ENCODE results near the gene UBE2J2. TPM values are rescaled to one million over a fixed set of nuclear protein-coding genes. Genes with fewer than 3 reads are reported as not detected.

UBE2J2 gene
- total RNA-seq, 1 experiment from 2014 or later, result 121 TPM

DNA sequence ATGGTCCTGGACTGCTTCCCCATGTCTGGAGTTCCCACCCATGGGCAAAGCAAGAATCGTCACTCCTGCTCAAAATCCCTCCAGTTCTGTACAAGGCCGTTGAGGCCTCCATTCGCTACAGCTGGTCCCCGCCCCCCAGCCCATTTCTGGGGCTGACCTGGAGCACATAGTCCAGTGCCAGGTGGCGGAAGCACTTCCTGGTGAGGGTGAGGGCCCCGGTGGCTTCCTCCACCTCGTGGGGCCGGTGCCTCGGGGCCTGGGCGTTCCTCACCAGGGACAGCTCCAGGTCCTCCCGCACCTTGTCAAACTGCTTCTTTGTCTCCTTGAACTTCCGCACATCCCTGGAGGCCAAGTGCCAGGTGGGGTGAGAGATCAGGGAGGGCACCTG lies 26.7 kb upstream of the UBE2J2 start:
- in situ Hi-C loops (cut with HindIII; ENCODE audit: low pct_unique_long_range_greater_than_20kb, low sequenced_read_pairs), result no loop called here

DNA sequence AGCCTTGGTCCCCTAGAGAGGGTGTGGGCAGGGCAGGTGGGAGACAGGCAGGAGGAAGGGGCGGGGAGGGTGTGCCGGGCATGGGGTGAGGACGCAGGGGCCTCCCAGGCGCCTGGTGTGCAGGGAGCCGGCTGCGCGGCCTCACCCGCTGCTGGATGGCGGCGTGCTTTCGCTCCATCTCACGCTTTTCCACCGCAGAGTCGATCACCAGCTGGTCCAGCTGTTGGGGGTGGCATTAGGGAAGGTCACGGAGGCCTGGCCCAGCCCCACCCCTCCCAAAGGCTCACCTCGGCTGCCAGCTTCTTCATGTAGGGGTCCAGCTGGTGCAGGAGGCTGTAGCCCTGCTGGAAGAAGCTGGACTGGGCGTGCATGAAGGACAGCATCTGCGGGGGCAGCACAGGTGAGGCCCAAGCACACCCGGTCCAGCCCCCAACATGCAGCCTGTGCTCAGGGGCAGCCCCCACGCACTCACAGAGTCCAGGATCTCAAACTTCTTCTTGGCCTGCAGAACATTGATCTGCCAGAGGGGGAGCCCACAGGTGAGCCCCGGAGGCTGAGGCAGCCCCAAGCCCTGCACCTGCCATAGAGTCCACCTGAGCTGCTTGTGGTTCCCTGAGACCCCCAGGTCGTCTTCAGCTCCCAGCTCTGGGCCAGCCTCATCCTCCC lies 26.2 kb upstream of the UBE2J2 start:
- no peak for DNase-seq (ENCODE audit: low read depth)
- in situ Hi-C loops (cut with HindIII; ENCODE audit: low pct_unique_long_range_greater_than_20kb, low sequenced_read_pairs), result no loop called here

More for the DNA sequence above, 26.7 kb upstream of the UBE2J2 start:
- no peak for DNase-seq (ENCODE audit: low read depth)

DNA sequence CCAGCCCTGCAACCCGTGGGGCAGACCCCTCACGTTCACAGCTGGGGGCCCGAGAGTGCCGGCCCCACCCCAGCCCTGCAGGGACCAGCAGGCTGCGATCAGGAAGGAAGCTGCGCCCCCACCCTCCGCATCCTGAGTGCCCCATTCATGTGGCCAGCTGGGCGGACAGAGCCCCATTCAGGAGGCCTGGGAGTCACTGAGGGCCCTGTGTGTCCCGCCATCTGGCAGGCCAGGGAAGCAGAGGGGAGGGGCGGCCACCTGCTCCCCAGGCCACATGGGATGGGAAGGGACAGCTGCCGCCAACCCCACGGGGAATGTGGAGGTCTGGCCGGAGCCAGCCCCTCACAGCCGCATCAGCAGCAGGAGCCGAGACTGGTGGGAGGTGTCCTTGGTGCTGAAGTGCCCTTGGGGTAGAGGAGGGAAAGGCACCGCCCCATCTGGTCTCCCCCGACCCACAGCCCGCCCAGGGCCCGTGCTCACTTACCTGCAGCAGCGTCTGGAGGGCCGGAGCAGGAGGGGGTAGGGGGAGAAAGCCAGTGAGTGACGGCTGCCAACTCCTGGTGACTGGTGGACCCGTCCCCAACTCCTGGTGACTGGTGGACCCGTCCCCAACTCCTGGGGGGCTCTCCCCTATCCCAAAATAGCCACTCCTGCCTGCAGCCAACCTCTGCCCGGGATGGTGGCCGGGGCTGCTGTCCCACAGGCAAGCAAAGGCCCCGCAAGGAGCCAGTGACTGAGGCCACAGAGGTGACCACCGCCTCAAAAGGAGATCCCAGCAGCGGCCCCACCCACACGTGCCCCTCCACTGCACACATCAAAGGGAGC lies 25.4 kb upstream of the UBE2J2 start:
- in situ Hi-C loops (cut with HindIII; ENCODE audit: low pct_unique_long_range_greater_than_20kb, low sequenced_read_pairs), result no loop called here
- DNase-seq (ENCODE audit: low read depth), result no peak

DNA sequence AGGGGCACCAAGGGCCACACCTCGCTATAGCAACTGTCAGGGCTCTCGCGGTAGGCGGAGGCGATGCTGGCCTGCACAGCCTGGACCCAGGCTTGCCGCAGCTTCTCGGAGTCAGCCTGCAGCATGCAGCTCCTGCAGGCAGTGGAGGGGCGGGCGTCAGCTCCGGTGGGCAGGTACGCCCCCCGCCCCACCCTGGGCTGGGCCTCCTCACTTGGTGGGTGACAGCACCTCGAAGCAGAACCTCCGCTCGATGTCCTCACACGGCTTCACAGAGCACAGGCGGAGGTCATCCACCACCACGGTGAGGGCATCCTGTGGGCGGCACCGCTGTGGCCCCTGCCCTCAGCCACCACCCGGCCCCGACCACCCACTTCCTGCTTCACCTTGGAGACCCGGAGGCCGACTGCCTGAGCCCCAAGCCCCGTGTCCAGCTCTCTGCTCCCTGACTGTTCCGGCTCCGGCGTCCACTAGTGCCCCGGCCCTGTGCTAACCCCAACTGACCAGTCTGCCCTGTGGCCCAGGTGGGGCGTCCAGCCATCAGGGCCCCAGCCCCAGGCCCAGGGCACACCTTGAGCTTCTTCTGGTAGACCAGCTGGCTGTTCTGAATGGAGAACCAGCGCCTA lies 24.3 kb upstream of the UBE2J2 start:
- in situ Hi-C loops (cut with HindIII; ENCODE audit: low pct_unique_long_range_greater_than_20kb, low sequenced_read_pairs), result no loop called here
- DNase-seq (ENCODE audit: low read depth), result no peak

DNA sequence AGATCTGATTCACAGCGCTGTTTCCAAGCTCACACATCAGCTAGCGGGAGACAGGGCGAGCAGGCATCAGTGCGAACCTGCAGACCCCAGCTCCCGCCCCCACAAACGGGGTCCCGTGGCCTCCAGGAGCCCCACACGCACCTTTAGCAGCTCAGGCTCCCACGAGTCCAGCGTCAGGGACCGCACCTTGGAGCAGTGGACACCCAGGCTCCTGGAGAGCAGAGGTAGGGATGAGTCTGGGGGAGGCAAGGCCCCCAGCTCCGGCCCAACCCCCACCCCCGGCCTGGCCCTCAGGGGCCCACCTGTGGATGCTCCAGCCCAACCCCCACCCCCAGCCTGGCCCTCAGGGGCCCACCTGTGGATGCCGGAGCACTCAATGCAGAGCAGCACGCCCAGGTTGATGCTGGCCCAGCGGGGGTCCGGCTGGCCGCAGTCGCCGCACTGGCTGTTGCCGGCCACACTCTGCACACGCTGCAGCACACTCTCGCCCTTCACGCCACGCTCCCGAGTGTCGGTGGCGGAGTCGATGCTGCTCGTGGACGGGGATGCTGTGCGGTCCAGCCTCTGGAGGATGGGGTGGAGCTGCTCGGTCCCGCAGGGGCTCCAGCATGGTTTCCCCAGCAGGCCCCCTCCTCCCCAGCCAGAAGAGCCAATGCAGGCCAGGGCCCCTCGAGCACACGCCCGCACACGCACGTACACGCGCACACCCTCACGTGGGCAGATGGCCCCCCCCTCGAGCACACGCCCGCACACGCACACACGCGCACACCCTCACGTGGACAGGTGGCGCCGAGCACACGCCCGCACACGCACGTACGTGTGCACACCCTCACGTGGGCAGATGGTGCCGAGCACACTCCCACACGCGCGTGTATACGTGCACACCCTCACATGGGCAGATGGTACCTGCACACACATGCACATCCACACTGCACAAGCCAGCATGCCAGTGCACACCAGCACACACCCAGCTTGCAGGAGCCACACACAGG lies 22.7 kb upstream of the UBE2J2 start:
- in situ Hi-C loops (cut with HindIII; ENCODE audit: low pct_unique_long_range_greater_than_20kb, low sequenced_read_pairs), result no loop called here

DNA sequence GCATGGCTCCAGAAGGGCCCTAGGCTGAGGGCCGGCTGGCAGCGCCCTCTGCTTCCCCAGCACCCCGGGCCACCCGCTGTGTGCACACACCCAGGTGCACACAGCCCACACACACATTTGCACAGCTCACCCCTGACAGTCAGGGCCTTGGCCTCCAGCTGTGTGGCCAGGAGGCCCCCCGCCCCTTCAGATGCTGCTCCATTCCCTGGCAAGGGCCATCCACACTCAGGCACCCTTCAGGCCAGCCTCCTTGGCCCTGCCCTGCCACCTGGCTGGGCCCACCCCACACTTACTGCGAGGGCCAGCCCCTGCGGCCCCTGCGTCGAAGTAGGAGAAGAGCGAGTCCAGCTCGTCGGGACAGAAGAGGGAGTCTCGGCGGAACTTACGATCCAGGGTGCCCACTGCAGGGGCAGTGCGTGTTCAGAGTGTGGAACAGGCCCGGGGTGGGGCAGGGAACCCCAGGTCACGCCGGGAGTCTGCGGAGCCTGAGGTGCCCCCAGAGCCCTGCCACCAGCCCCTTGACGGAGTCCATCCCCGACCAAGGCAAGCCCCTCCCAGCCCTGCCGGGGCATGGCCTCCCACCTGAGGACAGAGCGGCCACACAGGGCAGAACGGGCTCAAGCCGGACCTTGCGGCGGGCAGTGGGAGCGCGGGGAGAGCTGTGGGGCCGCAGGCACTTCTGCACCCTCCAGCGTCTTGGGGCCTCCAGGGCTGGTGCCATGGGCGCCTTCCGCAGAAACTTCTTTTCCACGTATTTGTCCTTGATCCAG lies 21.7 kb upstream of the UBE2J2 start:
- DNase-seq (ENCODE audit: low read depth), result no peak
- in situ Hi-C loops (cut with HindIII; ENCODE audit: low pct_unique_long_range_greater_than_20kb, low sequenced_read_pairs), result no loop called here

More for the DNA sequence above, 22.7 kb upstream of the UBE2J2 start:
- no peak for DNase-seq (ENCODE audit: low read depth)

DNA sequence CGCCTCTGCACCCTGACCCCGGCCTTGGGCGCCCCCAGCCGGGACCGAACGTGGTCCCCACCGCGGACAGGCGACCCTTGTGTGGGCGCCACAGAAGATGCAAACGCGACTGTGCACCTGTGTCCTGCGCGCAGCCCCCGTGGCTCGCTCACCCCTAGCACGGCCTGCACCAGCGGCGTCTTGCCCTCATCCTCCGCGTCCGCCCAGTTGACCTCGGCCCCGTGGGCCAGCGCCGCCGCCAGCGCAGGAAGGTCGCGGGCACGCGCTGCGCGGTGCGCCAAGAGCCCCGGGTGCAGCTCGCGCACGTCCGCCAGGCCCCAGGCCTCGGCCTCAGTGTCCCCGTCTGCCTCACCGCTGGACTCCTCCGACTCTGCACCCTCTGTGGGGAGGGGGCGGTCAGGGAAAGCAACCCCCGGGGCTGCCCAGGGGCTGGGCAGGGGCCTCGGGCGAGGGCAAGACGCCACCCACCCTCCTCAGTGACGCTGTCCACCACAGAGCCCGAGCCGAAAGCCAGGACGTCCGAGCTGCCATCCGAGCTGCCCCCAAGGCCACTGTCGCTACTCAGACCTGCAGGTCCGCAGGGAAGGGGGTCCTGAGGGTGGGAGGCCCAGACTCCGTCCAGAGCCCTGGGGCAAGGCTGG lies 20.7 kb upstream of the UBE2J2 start:
- in situ Hi-C loops (cut with HindIII; ENCODE audit: low pct_unique_long_range_greater_than_20kb, low sequenced_read_pairs), result no loop called here
- no peak for DNase-seq (ENCODE audit: low read depth)

DNA sequence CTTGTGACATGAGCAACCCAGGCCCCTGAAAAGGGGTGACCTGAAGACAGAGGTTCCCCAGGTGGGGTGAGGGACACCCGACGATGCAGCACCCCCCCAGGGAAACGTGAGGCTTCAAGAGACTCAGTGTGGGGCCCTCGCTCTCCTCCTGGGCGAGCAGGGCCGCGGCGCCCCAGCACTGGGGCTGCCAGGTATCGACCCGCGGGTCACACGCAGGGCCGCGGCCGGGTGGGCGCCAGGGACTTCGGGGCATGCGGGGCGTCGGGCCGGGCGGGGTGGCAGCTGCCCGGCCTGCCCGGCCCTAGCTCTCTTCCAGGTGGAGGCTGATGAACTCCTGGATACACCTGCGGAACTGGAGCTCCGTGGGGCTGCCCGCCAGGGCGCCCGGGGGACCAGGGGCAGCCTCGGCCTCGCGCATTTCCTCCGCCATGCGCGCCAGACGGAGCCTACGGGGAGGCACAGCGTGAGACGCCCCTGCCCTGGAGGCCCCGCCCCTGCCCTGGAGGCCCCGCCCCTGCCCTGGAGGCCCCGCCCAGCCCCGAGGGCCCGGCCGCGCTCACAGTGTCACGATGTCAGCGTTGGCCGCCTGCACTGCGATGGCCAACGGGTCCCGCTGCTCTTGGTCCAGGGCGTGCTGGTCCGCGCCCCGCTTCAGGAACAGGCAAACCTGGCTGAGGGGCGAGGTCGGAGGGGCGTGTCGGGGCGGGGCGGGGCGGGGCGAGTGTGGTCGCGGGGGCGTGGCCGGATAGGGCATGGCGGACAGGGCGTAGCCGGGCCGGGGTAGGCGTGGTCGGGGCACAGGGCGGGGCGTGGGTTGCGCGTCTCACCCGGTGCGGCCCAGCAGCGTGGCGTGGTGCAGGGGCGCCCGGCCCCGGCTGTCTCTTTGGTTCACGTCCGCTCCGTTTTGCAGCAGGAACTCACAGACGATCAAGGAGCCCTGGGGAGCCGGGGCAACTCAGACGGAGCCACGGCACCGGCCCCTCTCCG lies 19.9 kb upstream of the UBE2J2 start:
- no peak for DNase-seq (ENCODE audit: low read depth)
- in situ Hi-C loops (cut with HindIII; ENCODE audit: low pct_unique_long_range_greater_than_20kb, low sequenced_read_pairs), result no loop called here

DNA sequence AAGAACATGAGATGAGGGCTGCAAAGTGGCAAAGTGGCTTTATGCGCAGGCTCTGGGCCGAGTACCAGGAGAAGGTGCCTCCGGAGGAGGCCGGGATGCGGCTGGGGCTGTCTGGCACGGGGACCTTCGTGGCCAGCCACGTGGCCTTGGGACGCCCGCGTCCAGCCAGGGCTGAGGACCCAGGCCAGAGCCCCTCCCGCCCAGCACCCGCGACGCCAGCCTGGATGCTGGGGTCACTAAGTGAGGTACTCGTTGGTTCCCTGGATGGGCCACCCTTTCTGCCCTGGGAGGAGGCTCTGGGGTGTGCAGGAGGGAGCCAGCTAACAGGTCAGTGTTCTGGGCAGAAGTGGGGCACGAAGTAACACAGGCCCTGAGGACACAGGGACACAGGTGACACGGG lies 19.2 kb upstream of the UBE2J2 start:
- in situ Hi-C loops (cut with HindIII; ENCODE audit: low pct_unique_long_range_greater_than_20kb, low sequenced_read_pairs), result no loop called here

DNA sequence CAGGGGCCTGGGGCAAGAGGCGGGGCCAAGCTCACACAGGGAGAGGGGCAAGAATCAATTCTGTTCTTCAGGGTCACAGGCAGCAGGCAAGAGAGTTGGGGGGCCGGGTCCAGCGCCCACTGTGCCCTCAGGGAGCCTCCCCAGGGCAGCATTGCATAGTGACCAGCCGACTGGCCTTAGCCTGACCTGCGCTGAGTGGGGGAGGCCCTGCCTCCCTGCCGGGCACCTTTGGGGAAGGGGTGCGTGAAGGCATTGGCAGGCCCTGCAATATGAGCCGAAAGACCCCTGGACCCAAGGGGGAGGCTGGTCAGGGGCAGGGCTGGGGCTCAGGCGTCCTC lies 18.8 kb upstream of the UBE2J2 start:
- no peak for DNase-seq (ENCODE audit: low read depth)
- in situ Hi-C loops (cut with HindIII; ENCODE audit: low pct_unique_long_range_greater_than_20kb, low sequenced_read_pairs), result no loop called here

More for the DNA sequence above, 19.2 kb upstream of the UBE2J2 start:
- DNase-seq (ENCODE audit: low read depth), result no peak

DNA sequence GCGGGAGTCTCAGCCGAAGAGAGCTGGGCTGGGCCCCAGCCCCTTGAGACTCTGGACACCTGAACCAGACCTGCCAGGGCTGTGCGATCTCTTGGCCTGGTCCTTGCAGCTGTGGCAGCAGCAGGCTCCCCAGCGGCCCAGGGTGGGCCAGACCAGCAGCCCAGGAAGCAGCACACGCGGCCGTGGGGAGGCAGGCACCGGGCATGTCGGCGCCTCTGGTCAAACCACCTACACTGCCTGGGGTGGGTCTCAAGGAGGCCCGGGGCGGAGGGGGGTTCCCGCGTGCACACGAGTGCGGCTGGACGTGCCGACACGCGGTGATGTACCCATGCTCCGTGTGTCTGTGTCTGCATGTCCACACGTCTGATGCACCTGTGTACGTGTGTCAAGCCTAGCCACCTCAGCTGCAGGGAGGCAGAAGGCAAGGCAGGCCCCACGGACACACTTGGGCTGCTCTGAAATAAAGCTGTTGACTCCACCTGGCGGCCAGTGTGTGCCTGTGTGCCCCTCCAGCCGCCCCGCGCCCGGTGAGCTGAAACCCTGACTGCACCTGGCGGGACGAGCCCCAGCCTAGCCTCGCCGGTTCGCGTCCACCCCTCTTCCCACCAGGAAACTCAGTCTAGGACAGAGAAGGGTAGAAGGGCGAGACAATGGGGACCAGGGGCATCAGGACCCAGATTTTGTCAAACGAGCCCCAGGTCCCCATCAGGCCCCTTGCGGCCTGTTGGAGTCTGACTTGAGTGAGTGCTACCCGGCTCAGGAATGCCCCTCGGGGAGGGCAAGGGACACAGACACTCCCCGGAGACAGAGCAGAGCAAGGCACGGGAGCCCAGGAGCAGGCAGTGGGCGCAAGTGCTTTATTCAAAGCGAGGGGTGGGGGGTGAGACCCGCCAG lies 18.1 kb upstream of the UBE2J2 start:
- in situ Hi-C loops (cut with HindIII; ENCODE audit: low pct_unique_long_range_greater_than_20kb, low sequenced_read_pairs), result no loop called here
- peak; percentile 48 for DNase-seq (ENCODE audit: low read depth)

DNA sequence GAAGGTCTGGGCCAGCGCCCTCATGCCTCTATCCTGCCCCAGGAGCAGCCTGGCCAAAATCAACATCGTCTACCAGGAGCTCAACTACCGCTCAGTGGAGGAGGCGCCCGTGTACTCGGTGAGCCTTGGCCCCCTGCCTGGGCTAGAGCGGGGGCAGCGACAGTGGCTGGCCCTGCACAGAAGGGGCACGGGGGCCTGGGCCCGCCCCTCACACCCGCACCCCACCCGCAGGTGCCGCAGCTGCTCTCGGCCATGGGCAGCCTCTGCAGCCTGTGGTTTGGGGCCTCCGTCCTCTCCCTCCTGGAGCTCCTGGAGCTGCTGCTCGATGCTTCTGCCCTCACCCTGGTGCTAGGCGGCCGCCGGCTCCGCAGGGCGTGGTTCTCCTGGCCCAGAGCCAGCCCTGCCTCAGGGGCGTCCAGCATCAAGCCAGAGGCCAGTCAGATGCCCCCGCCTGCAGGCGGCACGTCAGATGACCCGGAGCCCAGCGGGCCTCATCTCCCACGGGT lies 17.4 kb upstream of the UBE2J2 start:
- DNase-seq (ENCODE audit: low read depth), result no peak
- in situ Hi-C loops (cut with HindIII; ENCODE audit: low pct_unique_long_range_greater_than_20kb, low sequenced_read_pairs), result no loop called here

DNA sequence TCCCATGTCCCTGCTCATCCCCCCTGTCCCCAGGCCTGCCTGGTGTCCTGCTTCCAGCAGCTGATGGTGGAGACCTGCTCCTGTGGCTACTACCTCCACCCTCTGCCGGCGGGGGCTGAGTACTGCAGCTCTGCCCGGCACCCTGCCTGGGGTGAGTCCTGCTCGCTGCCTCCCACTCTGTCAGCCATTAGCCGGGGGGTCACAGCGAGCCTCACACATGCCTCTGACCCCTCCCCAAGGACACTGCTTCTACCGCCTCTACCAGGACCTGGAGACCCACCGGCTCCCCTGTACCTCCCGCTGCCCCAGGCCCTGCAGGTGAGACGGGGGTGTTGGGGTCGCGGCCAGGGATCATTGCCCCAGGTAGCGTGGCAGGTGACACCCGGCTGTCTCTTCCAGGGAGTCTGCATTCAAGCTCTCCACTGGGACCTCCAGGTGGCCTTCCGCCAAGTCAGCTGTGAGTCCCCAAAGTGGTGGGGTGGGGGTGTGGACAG lies 16.6 kb upstream of the UBE2J2 start:
- in situ Hi-C loops (cut with HindIII; ENCODE audit: low pct_unique_long_range_greater_than_20kb, low sequenced_read_pairs), result no loop called here
- no peak for DNase-seq (ENCODE audit: low read depth)

DNA sequence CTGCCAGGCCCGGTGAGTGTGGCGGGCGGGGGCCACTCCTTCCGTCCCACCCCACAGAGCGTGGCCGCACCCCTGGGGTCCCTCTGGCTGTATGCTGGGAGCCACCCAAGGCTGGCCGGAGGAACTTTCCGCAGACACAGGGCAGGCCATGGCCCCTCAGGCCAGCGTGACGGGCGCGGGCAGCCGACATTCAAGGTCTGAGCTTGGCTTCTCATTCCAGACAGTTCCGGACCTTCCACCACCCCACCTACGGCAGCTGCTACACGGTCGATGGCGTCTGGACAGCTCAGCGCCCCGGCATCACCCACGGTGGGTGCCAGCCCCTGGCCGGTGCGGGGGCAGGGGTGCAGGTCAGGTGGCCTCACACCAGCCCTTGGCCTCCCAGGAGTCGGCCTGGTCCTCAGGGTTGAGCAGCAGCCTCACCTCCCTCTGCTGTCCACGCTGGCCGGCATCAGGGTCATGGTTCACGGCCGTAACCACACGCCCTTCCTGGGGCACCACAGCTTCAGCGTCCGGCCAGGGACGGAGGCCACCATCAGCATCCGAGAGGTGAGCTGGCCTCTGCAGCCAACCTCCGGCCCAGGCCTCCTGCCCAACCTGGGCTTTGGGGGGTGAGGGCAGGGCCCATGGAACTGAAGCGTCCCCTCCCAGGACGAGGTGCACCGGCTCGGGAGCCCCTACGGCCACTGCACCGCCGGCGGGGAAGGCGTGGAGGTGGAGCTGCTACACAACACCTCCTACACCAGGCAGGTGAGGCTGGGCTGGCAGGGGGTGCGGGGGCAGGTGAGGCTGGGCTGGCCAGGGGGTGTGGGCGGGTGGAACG lies 13.8 kb upstream of the UBE2J2 start:
- in situ Hi-C loops (cut with HindIII; ENCODE audit: low pct_unique_long_range_greater_than_20kb, low sequenced_read_pairs), result no loop called here

More for the DNA sequence above, 13.8 kb upstream of the UBE2J2 start:
- DNase-seq (ENCODE audit: low read depth), result no peak

Data from Caki2 (cell line).